Thyroid gland (tissue), 4 donors: ENCODE data around the gene RASGRP2.

Source experiments
- CTCF ChIP-seq, 6 experiments: fragments of 200-600 bp in 3 of 6; fragments of 450-650 bp in 3 of 6; sonication (generic) in 3 of 6; IDR thresholded peaks; one replicate each; pipeline ENCODE4 v1.5.1; 2016 to 2019; ENCODE audit warnings: antibody characterized with exemption in 6 of 6, mild to moderate bottlenecking in 2 of 6, inconsistent platforms in 1 of 6, moderate library complexity in 1 of 6
- POLR2A ChIP-seq, 2 donors: fragments of 450-650 bp; IDR thresholded peaks; one replicate each; pipeline ENCODE4 v1.6.1; 2017; ENCODE audit warnings: antibody characterized with exemption in 2 of 2, mild to moderate bottlenecking in 2 of 2, moderate library complexity in 1 of 2

- TF ChIP-seq CTCF (IDR thresholded peaks at IDR 0.05) (no peak), POLR2A (IDR thresholded peaks at IDR 0.05) (no peak)
Observed at GRCh38 chr11:64754919-64755662, 11.1 kb upstream of the RASGRP2 start.
